ENCODE data around the gene SOHLH1.

The SOHLH1 gene

GRCh38 chr9:135699440-135699839 is at the start of gene SOHLH1:
Gene SOHLH1 (minus strand): TSS chr9:135699481. CDS start chr9:135699467, 14 bp downstream.
- no peak for DNase-seq (ENCODE audit: low read depth)

- no peak for DNase-seq (ENCODE audit: low read depth)
These were observed 49.4 kb upstream of the SOHLH1 start for GRCh38 chr9:135748676-135749075.

GRCh38 chr9:135747311-135747710 is 48.0 kb upstream of the SOHLH1 start:
- DNase-seq (ENCODE audit: low read depth), result no peak

- DNase-seq (ENCODE audit: low read depth), result no peak
These were observed 47.3 kb upstream of the SOHLH1 start for GRCh38 chr9:135746565-135746964.

GRCh38 chr9:135745686-135746324 is 46.5 kb upstream of the SOHLH1 start:
- DNase-seq (ENCODE audit: low read depth), result no peak

- DNase-seq (ENCODE audit: low read depth), result no peak
These were observed 45.9 kb upstream of the SOHLH1 start for GRCh38 chr9:135745189-135745588.

GRCh38 chr9:135744333-135745070 is 45.2 kb upstream of the SOHLH1 start:
- DNase-seq (ENCODE audit: low read depth), result no peak

- DNase-seq (ENCODE audit: low read depth), result no peak
These were observed 44.5 kb upstream of the SOHLH1 start for GRCh38 chr9:135743546-135744332.

GRCh38 chr9:135743021-135743420 is 43.7 kb upstream of the SOHLH1 start:
- no peak for DNase-seq (ENCODE audit: low read depth)

GRCh38 chr9:135741276-135742219 is 42.3 kb upstream of the SOHLH1 start:
- DNase-seq (ENCODE audit: low read depth), result no peak

GRCh38 chr9:135739271-135740220 is 40.3 kb upstream of the SOHLH1 start:
- no peak for DNase-seq (ENCODE audit: low read depth)

- DNase-seq (ENCODE audit: low read depth), result no peak
These were observed 38.7 kb upstream of the SOHLH1 start for GRCh38 chr9:135737840-135738521.

- DNase-seq (ENCODE audit: low read depth), result no peak
These were observed 37.9 kb upstream of the SOHLH1 start for GRCh38 chr9:135736979-135737839.

GRCh38 chr9:135736272-135736978 is 37.1 kb upstream of the SOHLH1 start:
- no peak for DNase-seq (ENCODE audit: low read depth)

GRCh38 chr9:135734616-135735144 is 35.4 kb upstream of the SOHLH1 start:
- no peak for DNase-seq (ENCODE audit: low read depth)

GRCh38 chr9:135732569-135733257 is 33.4 kb upstream of the SOHLH1 start:
- DNase-seq (ENCODE audit: low read depth), result no peak

- no peak for DNase-seq (ENCODE audit: low read depth)
These were observed 32.2 kb upstream of the SOHLH1 start for GRCh38 chr9:135731454-135731853.
